WTC11 (cell line): ENCODE data around the gene ALDH2.

Experiments used
- AFF4 ChIP-seq: sonication (generic); formaldehyde crosslinking; IDR thresholded peaks from 2 replicates; pipeline ENCODE4 v1.8.1; 2023; ENCODE audit warnings: mild to moderate bottlenecking, missing genetic modification reagents, borderline replicate concordance
- CREB1 ChIP-seq: sonication (generic); formaldehyde crosslinking; IDR thresholded peaks from 2 replicates; pipeline ENCODE4 v1.8.0; 2023; ENCODE audit warnings: mild to moderate bottlenecking, missing genetic modification reagents
- GABPB1 ChIP-seq: sonication (generic); formaldehyde crosslinking; IDR thresholded peaks from 2 replicates; pipeline ENCODE4 v1.8.1; 2023; ENCODE audit warnings: mild to moderate bottlenecking, missing genetic modification reagents
- IRF2 ChIP-seq: sonication (generic); formaldehyde crosslinking; IDR thresholded peaks from 2 replicates; pipeline ENCODE4 v1.8.0; 2022; ENCODE audit warnings: low read depth, missing genetic modification reagents, borderline replicate concordance
- JUN ChIP-seq: sonication (generic); formaldehyde crosslinking; IDR thresholded peaks from 2 replicates; pipeline ENCODE4 v1.8.0; 2023; ENCODE audit warnings: mild to moderate bottlenecking, missing genetic modification reagents
- NFYB ChIP-seq: sonication (generic); formaldehyde crosslinking; conservative IDR thresholded peaks from 2 replicates; pipeline ENCODE4 v1.8.0; 2022; ENCODE audit warnings: low read depth, missing genetic modification reagents
- NR1H2 ChIP-seq: sonication (generic); formaldehyde crosslinking; IDR thresholded peaks from 2 replicates; pipeline ENCODE4 v1.9.0; 2021; ENCODE audit warnings: mild to moderate bottlenecking, moderate library complexity, missing genetic modification reagents
- OVOL2 ChIP-seq: fragments of 250-450 bp; sonication (Bioruptor Pico); IDR thresholded peaks from 2 replicates; pipeline ENCODE4 v1.9.0; 2021; ENCODE audit warnings: mild to moderate bottlenecking, borderline replicate concordance
- SMAD4 ChIP-seq: sonication (generic); formaldehyde crosslinking; IDR thresholded peaks from 2 replicates; pipeline ENCODE4 v1.8.0; 2022; ENCODE audit warnings: mild to moderate bottlenecking, missing genetic modification reagents
- SP1 ChIP-seq: sonication (generic); formaldehyde crosslinking; conservative IDR thresholded peaks from 2 replicates; pipeline ENCODE4 v1.8.1; 2022; ENCODE audit warnings: missing genetic modification reagents
- TF ChIP-seq, protein P1 (sequence below): fragments of 200-600 bp; IDR thresholded peaks from 2 replicates; pipeline ENCODE4 v1.8.0; 2022; ENCODE audit warnings: antibody characterized with exemption
- TF ChIP-seq, protein P2 (sequence below): sonication (generic); formaldehyde crosslinking; conservative IDR thresholded peaks from 2 replicates; pipeline ENCODE4 v1.8.1; 2022; ENCODE audit warnings: mild to moderate bottlenecking, missing genetic modification reagents
- TF ChIP-seq, protein P3 (sequence below): sonication (generic); formaldehyde crosslinking; IDR thresholded peaks from 2 replicates; pipeline ENCODE4 v1.8.1; 2022; ENCODE audit warnings: low read depth, missing genetic modification reagents, borderline replicate concordance

GRCh38 chr12:111748151-111748672, 18.5 kb upstream of the ALDH2 start:
- no peak for TF ChIP-seq GABPB1 (CRISPR knock-in tag)
- TF ChIP-seq, protein P1, sequence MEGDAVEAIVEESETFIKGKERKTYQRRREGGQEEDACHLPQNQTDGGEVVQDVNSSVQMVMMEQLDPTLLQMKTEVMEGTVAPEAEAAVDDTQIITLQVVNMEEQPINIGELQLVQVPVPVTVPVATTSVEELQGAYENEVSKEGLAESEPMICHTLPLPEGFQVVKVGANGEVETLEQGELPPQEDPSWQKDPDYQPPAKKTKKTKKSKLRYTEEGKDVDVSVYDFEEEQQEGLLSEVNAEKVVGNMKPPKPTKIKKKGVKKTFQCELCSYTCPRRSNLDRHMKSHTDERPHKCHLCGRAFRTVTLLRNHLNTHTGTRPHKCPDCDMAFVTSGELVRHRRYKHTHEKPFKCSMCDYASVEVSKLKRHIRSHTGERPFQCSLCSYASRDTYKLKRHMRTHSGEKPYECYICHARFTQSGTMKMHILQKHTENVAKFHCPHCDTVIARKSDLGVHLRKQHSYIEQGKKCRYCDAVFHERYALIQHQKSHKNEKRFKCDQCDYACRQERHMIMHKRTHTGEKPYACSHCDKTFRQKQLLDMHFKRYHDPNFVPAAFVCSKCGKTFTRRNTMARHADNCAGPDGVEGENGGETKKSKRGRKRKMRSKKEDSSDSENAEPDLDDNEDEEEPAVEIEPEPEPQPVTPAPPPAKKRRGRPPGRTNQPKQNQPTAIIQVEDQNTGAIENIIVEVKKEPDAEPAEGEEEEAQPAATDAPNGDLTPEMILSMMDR = no peak
- TF ChIP-seq IRF2 (CRISPR knock-in tag) = no peak
- TF ChIP-seq SMAD4 (CRISPR knock-in tag) = no peak
- TF ChIP-seq, protein P2, sequence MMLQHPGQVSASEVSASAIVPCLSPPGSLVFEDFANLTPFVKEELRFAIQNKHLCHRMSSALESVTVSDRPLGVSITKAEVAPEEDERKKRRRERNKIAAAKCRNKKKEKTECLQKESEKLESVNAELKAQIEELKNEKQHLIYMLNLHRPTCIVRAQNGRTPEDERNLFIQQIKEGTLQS (CRISPR knock-in tag) = no peak
- no peak for TF ChIP-seq NR1H2 (CRISPR knock-in tag)
- no peak for TF ChIP-seq SP1 (CRISPR knock-in tag)
- TF ChIP-seq AFF4 (CRISPR knock-in tag) = no peak
- no peak for TF ChIP-seq CREB1 (CRISPR knock-in tag)
- no peak for TF ChIP-seq NFYB (CRISPR knock-in tag)
- no peak for TF ChIP-seq JUN (CRISPR knock-in tag)
- TF ChIP-seq, protein P3, sequence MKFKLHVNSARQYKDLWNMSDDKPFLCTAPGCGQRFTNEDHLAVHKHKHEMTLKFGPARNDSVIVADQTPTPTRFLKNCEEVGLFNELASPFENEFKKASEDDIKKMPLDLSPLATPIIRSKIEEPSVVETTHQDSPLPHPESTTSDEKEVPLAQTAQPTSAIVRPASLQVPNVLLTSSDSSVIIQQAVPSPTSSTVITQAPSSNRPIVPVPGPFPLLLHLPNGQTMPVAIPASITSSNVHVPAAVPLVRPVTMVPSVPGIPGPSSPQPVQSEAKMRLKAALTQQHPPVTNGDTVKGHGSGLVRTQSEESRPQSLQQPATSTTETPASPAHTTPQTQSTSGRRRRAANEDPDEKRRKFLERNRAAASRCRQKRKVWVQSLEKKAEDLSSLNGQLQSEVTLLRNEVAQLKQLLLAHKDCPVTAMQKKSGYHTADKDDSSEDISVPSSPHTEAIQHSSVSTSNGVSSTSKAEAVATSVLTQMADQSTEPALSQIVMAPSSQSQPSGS (CRISPR knock-in tag) = no peak
- TF ChIP-seq OVOL2 (CRISPR knock-in tag) = no peak
